GM21423 (cell line): ENCODE data around the gene ARHGAP4.

Experiments
- ATAC-seq: cut with Tn5 transposase; IDR thresholded peaks from one replicate; pipeline ENCODE4 v1.9.1; 2021; ENCODE audit warnings: mild to moderate bottlenecking, moderate library complexity; ENCODE audit not compliant: unreplicated experiment

The ARHGAP4 gene

GRCh38 chrX:153964105-153964504 lies 38.0 kb upstream of the ARHGAP4 start:
- no peak for ATAC-seq

- ATAC-seq, result no peak
Observed at GRCh38 chrX:153963546-153963945, 37.5 kb upstream of the ARHGAP4 start.

- ATAC-seq, result no peak
Observed at GRCh38 chrX:153961292-153961691, 35.2 kb upstream of the ARHGAP4 start.

GRCh38 chrX:153960786-153961185 lies 34.7 kb upstream of the ARHGAP4 start:
- ATAC-seq, result no peak

GRCh38 chrX:153960077-153960476 lies 34.0 kb upstream of the ARHGAP4 start:
- ATAC-seq, result no peak

GRCh38 chrX:153959649-153960048 lies 33.6 kb upstream of the ARHGAP4 start:
- no peak for ATAC-seq

- no peak for ATAC-seq
Observed at GRCh38 chrX:153958605-153959004, 32.5 kb upstream of the ARHGAP4 start.

- no peak for ATAC-seq
Observed at GRCh38 chrX:153957224-153957623, 31.2 kb upstream of the ARHGAP4 start.

GRCh38 chrX:153956044-153956907 lies 30.2 kb upstream of the ARHGAP4 start:
- ATAC-seq, result no peak

GRCh38 chrX:153955228-153955732 lies 29.2 kb upstream of the ARHGAP4 start:
- ATAC-seq, result no peak

- ATAC-seq, result no peak
Observed at GRCh38 chrX:153954558-153955227, 28.6 kb upstream of the ARHGAP4 start.

GRCh38 chrX:153953892-153954557 lies 28.0 kb upstream of the ARHGAP4 start:
- no peak for ATAC-seq

GRCh38 chrX:153953342-153953830 lies 27.3 kb upstream of the ARHGAP4 start:
- ATAC-seq, result peak; percentile 43

- ATAC-seq, result no peak
Observed at GRCh38 chrX:153952373-153953026, 26.4 kb upstream of the ARHGAP4 start.

- no peak for ATAC-seq
Observed at GRCh38 chrX:153951683-153952372, 25.8 kb upstream of the ARHGAP4 start.

- ATAC-seq, result no peak
Observed at GRCh38 chrX:153950127-153950526, 24.1 kb upstream of the ARHGAP4 start.

GRCh38 chrX:153948847-153949805 lies 23.1 kb upstream of the ARHGAP4 start:
- no peak for ATAC-seq

- no peak for ATAC-seq
Observed at GRCh38 chrX:153948002-153948466, 22.0 kb upstream of the ARHGAP4 start.
